Activated B cell treated with CpG ODN at 0.5 μM for 24 hours (primary cell): Measurements from ENCODE around the gene GALNS. TPM values are rescaled to one million over a fixed set of nuclear protein-coding genes. Genes with fewer than 3 reads are reported as not detected.

Experiments
- ATAC-seq: fragments of 200-7000 bp; cut with Tn5 transposase; one replicate; pipeline ENCODE4 v1.10.0; 2021; ENCODE audit warnings: low read depth, mild to moderate bottlenecking, moderate library complexity
- CTCF ChIA-PET: fragments of 350-600 bp; sonication (Branson Sonifier 250); formaldehyde crosslinking; loops from one replicate; lab custom pipeline; 2021; ENCODE audit warnings: antibody characterized with exemption; lab: Charles Lee
- POLR2A ChIA-PET: fragments of 350-600 bp; sonication (Branson Sonifier 250); formaldehyde crosslinking; loops from one replicate; lab custom pipeline; 2021; ENCODE audit warnings: antibody characterized with exemption; lab: Charles Lee
- DNase-seq: peaks from one replicate; pipeline ENCODE4 v3.0.0; 2022
- H3K27ac Mint-ChIP-seq: one replicate; pipeline ENCODE4 v1.8.0; 2020; ENCODE audit warnings: mixed read lengths
- H3K27me3 Mint-ChIP-seq: one replicate; pipeline ENCODE4 v1.8.0; 2021; ENCODE audit warnings: mixed read lengths
- H3K36me3 Mint-ChIP-seq: one replicate; pipeline ENCODE4 v1.8.0; 2021; ENCODE audit warnings: low read depth, mixed read lengths
- H3K4me1 Mint-ChIP-seq: one replicate; pipeline ENCODE4 v1.8.0; 2021; ENCODE audit warnings: mixed read lengths
- H3K4me3 Mint-ChIP-seq: one replicate; pipeline ENCODE4 v1.8.0; 2020; ENCODE audit warnings: mild to moderate bottlenecking, mixed read lengths
- H3K9me3 Mint-ChIP-seq: one replicate; pipeline ENCODE4 v1.8.0; 2020; ENCODE audit warnings: mixed read lengths
- CTCF ChIP-seq: fragments of 200-600 bp; IDR thresholded peaks from one replicate; pipeline ENCODE4 v1.8.0; 2022; ENCODE audit warnings: antibody characterized with exemption, mild to moderate bottlenecking
- intact Hi-C: fragments of 100-400 bp; cut with micrococcal nuclease; formaldehyde crosslinking; loops from one replicate; pipeline ENCODE4 v1.15.1; 2024
- total RNA-seq: library from RNA; stranded (reverse); gene quantifications from 2 replicates; pipeline ENCODE4 v1.2.3, GENCODE V29; 2022

Gene GALNS
- total RNA-seq, 1 donor from 2014 or later, result 48.3 TPM

GRCh38 chr16:88843256-88843655 lies 13.5 kb downstream of the GALNS start:
- Mint-ChIP-seq H3K4me3 (no peak overlapping the region), H3K9me3 (no peaks in the 10 kb centered on the region), H3K36me3 (peaks cover 26% of the 10 kb centered on the region), H3K4me1 (peaks cover 4% of the 10 kb centered on the region), H3K27me3 (no peaks in the 10 kb centered on the region), H3K27ac (no peak overlapping the region)
- intact Hi-C loops, result no loop called here
- ChIA-PET CTCF (no interaction called here), POLR2A (interaction anchor here (0.7 kb wide), 1 partner anchor 306 kb away, joined by 11 read pairs; no protein-coding TSS in a partner anchor)
- ATAC-seq (no peak), DNase-seq (no peak)
- TF ChIP-seq CTCF, result no peak

GRCh38 chr16:88842806-88843205 lies 13.9 kb downstream of the GALNS start:
- DNase-seq (no peak), ATAC-seq (no peak)
- TF ChIP-seq CTCF, result no peak
- H3K4me3 Mint-ChIP-seq, result no peak overlapping the region
- ChIA-PET POLR2A (no interaction called here), CTCF (no interaction called here)
- intact Hi-C loops, result no loop called here
- no peaks in the 10 kb centered on the region for H3K9me3 Mint-ChIP-seq
- H3K4me1 Mint-ChIP-seq, result peaks cover 4% of the 10 kb centered on the region
- no peak overlapping the region for H3K27ac Mint-ChIP-seq
- no peaks in the 10 kb centered on the region for H3K27me3 Mint-ChIP-seq
- H3K36me3 Mint-ChIP-seq, result peaks cover 26% of the 10 kb centered on the region

GRCh38 chr16:88842308-88842756 lies 14.4 kb downstream of the GALNS start:
- Mint-ChIP-seq H3K4me1 (peaks cover 4% of the 10 kb centered on the region), H3K9me3 (no peaks in the 10 kb centered on the region), H3K27ac (no peak overlapping the region), H3K4me3 (no peak overlapping the region), H3K36me3 (peaks cover 25% of the 10 kb centered on the region), H3K27me3 (no peaks in the 10 kb centered on the region)
- intact Hi-C loops, result no loop called here
- TF ChIP-seq CTCF, result no peak
- ChIA-PET CTCF (no interaction called here), POLR2A (no interaction called here)
- ATAC-seq, result no peak
- no peak for DNase-seq

GRCh38 chr16:88841521-88842307 lies 15.0 kb downstream of the GALNS start:
- ChIA-PET POLR2A (no interaction called here), CTCF (no interaction called here)
- ATAC-seq, result no peak
- no peak for DNase-seq
- H3K27ac Mint-ChIP-seq, result no peak overlapping the region
- no peak overlapping the region for H3K4me3 Mint-ChIP-seq
- no peaks in the 10 kb centered on the region for H3K27me3 Mint-ChIP-seq
- TF ChIP-seq CTCF, result no peak
- H3K9me3 Mint-ChIP-seq, result no peaks in the 10 kb centered on the region
- peaks cover 4% of the 10 kb centered on the region for H3K4me1 Mint-ChIP-seq
- intact Hi-C loops, result no loop called here
- H3K36me3 Mint-ChIP-seq, result peaks cover 25% of the 10 kb centered on the region

- POLR2A ChIA-PET, result no interaction called here
- CTCF ChIA-PET, result no interaction called here
- Mint-ChIP-seq H3K9me3 (no peaks in the 10 kb centered on the region), H3K27me3 (no peaks in the 10 kb centered on the region), H3K36me3 (peaks cover 23% of the 10 kb centered on the region), H3K4me3 (no peak overlapping the region), H3K27ac (no peak overlapping the region), H3K4me1 (peaks cover 4% of the 10 kb centered on the region)
- intact Hi-C loops, result no loop called here
- no peak for ATAC-seq
- TF ChIP-seq CTCF, result no peak
- no peak for DNase-seq
These were observed 16.0 kb downstream of the GALNS start for GRCh38 chr16:88840600-88841215.
